Adrenal gland (tissue), 5 donors: ENCODE measurements around the gene SNX22.

Experiments
- CTCF ChIP-seq, 6 experiments: fragments of 450-650 bp in 4 of 6; fragments of 200-600 bp in 2 of 6; sonication (generic) in 1 of 6; IDR thresholded peaks; 1 replicate in 5 of 6; 2 replicates in 1 of 6; pipeline versions ENCODE4 v1.5.1 to v1.8.0; 2016 to 2021; ENCODE audit warnings: antibody characterized with exemption in 6 of 6, mild to moderate bottlenecking in 2 of 6, moderate library complexity in 1 of 6
- POLR2A ChIP-seq, 2 donors: fragments of 450-650 bp; IDR thresholded peaks; one replicate each; pipeline ENCODE4 v1.6.1; 2017; ENCODE audit warnings: antibody characterized with exemption in 2 of 2, mild to moderate bottlenecking in 2 of 2, moderate library complexity in 1 of 2
- donor health status: DM: no; HTN: no; CAD: no.

- TF ChIP-seq CTCF (IDR thresholded peaks at IDR 0.05) (no peak), POLR2A (IDR thresholded peaks at IDR 0.05) (no peak)
Measured at GRCh38 chr15:64164436-64164835, 12.9 kb downstream of the SNX22 start.
